Measurements from ENCODE around the gene TRIM28.
"Not testable (repeated sequence)": the region's sequence is repeated elsewhere in the genome, so short reads cannot be mapped to it uniquely, and the experiment has no call there.

Gene TRIM28

DNA sequence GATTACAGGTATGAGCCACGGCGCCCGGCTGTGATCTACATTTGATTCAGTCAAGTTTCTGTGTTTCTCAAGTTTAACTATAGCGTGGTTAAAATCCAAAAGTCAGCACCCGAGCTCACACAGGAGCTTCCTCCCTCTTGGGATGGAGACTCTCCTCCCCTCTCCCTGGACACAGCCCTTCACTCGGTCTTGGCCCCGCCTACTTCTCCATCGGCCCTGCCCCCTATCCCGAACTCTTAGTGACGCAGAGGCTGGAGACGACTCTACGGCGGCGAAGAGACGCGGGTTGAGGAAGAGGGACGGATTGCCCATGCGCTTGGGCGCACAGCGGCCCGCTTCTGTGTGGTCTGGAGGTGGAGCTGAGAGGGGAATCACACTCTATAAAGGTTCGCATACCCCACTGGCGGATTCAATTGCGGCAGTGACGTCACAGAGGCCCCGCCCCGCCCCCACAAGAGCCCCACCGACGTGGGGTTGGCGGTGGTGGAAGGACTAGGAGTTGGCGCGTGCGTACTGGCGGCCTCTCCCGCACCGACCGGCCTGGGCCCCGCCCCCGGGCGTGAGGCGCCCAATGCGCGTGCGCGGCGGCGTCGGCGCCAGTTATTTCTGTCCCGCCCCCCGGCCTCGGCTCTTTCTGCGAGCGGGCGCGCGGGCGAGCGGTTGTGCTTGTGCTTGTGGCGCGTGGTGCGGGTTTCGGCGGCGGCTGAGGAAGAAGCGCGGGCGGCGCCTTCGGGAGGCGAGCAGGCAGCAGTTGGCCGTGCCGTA lies at the start of gene TRIM28:
TSS of gene TRIM28 (plus strand) at position 239 of the 765 bp plus-strand sequence. CDS start 694 bp downstream, outside the sequence.
- DNase-seq, result peak; percentile 100

DNA sequence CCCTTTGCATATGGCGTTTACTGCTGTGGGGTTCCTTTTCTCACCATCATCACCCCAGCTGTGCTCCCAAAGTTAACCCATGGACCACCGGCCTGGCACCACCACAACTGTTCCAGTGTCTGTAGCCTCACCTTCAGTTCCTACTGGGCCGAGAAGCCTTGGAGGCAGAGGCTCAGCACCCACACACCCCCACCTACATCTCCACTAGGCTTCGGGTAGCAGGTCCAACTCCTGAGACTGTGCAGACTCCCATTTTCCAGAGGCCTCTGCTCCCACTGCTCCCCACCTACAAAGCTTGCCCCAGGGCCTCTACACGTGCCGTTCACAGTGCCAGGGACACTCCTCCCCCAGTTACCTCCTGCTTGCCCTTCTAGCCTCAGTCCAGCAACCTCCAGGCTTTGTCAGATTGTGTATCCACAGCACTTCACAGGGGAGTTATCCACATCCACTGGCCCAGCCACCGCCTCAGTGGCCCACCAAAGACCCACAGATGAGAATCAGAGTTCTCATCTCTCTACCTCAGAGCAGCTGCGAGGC lies 46.2 kb upstream of the TRIM28 start:
- DNase-seq, result no peak

- DNase-seq, result no peak
These were observed 45.4 kb upstream of the TRIM28 start for GRCh38 chr19:58498316-58499020.

GRCh38 chr19:58499021-58499927 lies 44.6 kb upstream of the TRIM28 start:
- DNase-seq, result peak; percentile 100

- DNase-seq, result no peak
These were observed 43.6 kb upstream of the TRIM28 start for GRCh38 chr19:58500242-58500641.

DNA sequence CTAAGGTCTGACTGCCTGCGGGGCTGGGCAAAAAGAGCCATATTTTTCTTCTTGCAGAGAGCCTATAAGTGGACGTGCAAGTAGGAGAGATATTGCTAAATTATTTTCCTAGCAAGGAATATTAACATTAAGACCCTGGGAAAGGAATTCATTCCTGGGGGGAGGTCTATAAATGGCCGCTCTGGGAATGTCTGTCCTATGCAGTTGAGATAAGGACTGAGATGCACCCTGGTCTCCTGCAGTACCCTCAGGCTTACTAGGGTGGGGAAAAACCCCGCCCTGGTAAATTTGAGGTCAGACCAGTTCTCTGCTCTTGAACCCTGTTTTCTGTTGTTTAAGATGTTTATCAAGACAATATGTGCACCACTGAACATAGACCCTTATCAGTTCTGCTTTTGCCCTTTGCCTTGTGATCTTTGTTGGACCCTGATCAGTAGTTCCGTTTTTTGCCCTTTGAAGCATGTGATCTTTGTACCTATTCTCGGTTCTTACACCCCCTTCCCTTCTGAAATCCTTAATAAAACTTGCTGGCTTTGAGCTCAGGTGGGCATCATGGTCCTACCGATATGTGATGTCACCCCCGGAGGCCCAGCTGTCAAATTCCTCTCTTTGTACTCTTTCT lies 36.2 kb upstream of the TRIM28 start:
- not testable (repeated sequence) for DNase-seq

- no peak for DNase-seq
These were observed 34.2 kb upstream of the TRIM28 start for GRCh38 chr19:58509731-58510083.

DNA sequence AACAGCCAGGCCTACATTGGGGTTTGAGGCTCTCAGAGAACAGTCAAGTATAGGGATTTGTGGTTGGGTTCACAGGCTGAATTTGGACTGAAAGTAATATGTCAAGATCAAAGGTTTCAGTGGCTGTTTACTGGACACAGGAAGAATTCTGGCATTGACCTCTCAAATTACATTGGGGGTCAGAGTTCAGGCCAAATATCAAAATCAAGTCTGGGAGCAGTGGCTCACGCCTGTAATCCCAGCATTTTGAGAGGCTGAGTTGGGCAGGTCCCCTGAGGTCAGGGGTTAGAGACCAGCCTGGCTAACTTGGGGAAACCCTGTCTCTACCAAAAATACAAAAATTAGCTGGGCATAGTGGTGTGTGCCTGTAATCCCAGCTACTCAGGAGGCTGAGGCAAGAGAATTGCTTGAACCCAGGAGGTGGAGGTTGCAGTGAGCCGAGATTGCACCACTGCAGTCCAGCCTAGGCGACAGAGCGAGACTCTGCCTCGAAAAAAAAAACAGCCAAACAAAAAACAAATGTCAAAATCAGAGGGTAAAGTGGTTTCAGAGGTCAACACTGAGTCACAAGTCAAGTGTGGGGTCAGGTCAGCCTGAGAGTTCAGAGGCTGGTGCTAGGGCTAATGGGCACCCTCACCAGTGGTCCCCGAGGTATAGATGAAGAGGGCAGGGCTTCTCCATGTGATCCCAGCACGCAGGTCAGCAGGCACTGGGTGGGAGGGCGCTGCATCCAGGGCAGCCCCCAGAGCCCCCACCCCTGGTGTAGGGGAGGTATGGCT lies 33.6 kb upstream of the TRIM28 start:
- DNase-seq, result no peak

DNA sequence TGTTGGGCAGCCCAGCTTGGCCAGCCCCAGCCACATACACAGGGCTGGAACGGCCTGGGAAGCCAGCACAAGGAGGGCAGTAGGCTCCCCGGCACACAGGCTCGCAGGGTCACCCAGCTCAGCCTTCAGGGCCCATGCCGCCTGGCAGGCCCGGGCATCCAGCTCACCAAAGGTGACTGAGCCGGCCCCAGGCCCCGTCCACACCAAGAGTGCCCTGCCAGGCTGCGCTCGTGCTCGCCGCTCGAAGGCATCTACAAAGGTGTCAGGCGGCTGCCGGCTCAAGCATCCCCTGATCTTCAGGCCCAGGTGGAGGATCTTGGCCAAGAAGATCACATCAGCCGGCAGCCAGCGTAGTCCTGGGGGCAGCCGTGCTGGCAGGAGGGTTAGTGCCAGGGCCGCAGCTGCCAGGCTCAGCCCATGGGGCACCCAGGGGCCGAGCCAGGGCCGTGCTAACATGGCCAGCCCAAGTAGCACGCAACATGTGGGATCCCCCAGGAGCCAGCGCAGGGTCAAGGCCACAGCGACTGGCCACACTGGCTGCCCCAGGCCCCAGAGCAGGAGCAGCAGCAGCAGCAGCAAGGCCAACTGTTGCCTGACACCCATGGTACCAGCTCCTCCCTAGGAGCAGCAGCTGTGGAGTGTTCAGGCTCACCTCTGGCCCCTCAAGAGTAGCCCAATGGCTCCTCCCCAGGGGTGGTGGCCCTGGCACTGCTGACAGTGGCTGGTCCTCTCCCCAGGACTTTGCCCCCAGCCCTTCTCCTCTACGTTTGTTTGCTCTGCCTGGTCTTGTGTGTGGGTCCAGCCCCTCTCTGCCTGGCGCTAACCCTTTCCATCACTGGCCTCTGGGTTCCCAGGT lies 32.3 kb upstream of the TRIM28 start, which contains the start of gene SLC27A5:
TSS of gene SLC27A5 (minus strand) at position 640 of the 856 bp plus-strand sequence. CDS start at position 603, 37 bp downstream.
- DNase-seq, result no peak

DNA sequence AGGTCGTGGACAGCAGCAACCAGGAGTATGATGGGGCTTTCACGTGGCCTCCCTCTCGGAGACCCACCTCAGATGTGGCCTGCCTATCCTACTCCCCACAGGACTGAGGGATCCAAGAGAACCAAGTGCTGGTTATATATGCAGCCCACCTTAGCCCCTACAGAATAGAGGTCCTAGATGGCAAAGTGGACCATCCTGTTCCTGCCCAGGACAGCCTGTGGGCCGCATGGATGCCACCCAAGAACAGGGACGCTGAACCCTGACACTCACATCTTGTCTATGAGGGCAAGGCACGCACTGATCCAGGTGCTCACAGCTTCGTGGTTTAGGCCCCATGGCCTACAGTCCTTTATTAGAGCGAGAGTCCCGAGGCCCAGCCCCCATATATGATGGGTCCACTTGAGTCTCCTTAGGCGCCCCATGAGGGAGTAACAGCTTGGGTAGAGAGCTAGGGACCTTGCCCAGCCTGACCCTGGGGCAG lies 30.6 kb upstream of the TRIM28 start:
- DNase-seq, result no peak

DNA sequence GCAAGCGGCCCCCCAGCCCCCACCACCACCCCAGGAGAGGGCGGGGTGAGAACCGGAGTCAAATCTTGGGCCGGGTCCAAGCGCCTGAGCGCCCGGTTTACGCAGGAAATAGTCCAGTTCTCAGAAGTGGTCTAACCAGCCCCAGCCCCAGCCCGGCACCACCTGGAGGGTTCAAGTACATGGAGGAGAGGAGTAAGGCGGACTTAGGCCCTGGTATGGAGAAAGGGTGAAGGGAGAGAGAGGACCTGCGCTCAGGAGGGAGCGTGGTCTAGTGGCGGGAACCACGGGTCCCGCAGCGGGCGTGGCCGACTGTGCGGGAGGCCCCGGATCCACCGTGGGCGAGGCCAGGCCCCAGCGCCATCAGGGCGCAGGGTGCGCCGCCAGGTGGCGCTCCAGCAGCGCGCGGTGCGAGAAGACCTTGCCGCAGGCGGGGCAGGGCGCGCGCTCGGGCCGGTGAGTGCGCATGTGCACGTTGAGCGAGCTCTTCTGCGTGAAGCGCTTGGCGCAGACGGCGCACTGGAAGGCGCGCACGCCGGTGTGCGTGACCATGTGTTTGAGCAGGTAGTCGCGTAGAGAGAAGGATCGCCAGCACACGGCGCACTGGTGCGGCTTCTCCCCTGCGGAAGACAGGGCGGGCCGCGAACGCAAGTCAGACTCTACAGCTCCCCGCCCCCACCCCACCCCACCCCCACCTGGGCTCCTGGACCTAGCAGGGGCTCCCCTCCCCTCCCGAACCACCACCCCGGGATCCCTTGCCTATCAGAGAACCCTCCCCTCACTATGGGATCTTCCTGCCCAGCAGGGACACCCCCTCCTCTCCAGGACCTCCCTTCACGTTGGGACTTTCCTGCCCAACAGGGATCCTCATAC lies 29.9 kb upstream of the TRIM28 start:
- peak; percentile 97 for DNase-seq

DNA sequence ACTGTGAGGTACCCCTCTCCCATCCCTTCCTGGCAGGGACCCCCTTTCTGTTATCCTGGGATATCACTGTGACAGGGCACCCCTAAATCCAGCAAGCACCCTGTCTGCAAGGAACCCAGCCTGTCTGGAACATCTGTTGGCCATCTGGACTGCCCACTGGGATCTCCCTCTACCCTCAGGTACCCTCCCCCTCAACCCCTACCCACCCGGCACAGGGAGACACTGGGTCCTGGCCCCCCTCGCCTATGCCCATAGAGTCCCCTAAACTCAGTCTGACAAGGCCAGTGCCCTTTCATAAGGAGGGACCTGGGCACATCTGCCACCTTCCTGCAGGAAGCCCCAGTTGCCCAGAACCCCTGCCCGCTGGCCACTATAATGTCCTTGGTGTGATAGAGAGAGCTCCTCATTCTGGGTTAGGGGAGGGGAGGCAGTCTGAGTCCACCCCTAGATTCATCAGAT lies 29.3 kb upstream of the TRIM28 start:
- DNase-seq, result no peak

- no peak for DNase-seq
These were observed 28.6 kb upstream of the TRIM28 start for GRCh38 chr19:58515259-58515658.

GRCh38 chr19:58516246-58516836 lies 27.5 kb upstream of the TRIM28 start:
- DNase-seq, result no peak

DNA sequence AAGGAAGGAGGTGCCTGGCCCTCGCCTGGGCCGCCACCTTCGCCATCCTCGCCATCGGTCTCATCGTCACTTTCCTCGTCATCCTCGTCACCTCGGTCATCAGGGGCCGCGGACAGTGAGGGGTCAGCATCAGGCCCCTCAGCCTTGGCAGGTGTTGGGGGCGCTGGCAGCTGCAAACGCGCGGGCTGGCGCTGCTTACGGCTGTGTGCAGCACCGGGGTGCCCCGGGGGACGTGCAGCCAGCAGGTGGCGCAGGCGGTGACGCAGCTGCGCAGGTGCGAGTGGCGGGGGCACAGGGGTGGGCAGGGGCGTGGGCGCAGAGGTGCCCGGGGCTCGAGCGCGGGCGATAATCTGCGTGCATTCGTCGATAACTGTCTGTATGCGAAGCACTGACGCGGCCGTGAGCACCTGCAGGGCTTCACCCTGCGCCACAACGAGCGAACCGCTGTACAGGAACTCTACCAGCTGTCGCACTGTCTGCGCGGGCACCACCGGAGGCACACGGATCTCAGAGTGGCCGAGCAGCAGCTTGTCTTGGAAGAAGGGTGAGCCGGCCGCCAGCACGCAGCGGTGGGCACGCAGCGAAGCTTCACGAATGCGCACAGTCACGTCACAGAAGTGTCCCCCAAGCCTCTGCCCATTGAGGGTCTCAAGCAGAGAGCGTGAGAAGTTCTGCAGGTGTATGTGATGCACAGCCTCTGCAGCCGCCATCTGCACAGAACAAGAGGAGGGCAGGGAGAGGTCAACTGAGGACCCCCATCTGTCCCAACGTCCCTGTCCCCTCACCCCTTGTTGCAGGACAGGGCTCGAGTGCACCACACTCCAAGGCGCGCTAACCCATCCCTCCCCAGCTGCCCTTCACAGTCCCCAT lies 26.7 kb upstream of the TRIM28 start:
- DNase-seq, result no peak

DNA sequence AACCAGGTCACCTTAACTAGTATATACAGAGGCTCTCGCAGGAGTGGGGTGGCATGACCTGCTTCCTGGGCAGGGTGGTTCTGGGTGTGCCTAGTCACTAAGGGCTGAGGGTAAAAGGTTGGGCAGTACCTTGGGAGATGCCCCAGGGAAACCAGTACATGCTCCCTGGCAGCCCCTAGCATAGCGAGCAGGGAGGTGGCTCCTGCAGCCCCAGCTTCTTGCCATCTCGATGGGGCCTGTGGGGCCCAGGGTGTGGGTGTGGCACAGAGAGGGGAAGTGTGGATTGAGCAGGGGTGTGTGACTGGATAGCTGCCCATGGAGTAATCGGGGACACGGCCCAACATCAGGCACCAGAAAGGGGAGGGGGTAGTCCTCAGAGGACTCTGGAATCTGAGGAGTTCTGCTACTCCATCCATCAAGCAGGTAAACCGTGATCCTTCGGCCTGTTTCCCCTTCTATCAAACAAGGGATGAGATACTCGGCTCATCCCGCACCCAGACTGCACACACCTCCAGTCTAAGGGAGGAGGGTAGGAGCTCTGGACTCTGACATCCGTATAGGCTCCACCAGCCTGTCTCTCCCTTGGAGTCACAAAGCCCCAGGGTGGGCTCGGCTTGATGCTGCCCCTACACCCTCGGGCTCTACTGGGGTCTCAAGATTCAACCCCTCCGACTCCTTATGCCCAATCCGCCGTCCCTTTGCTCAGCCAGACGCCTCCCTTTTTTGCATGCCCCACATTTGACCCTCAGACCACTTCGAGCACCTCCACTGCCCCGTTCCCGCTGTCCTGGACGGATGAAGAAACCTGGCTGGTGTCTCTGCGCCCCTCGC lies 25.4 kb upstream of the TRIM28 start:
- DNase-seq, result peak; percentile 32

- peak; percentile 55 for DNase-seq
These were observed 24.8 kb upstream of the TRIM28 start for GRCh38 chr19:58519087-58519354.

All from activated CD4-positive, alpha-beta T cell treated with anti-CD3 and anti-CD28 coated beads, Interleukin-2, amount 50 U/mL, for 16 hours (primary cell).